Suppressor macrophage (primary cell): Measurements from ENCODE around the gene TMEM139.

Experiments used
- DNase-seq, 4 experiments: peaks; one replicate each; pipeline ENCODE4 v3.0.0-alpha.2; 2020 to 2022

The TMEM139 gene

DNA sequence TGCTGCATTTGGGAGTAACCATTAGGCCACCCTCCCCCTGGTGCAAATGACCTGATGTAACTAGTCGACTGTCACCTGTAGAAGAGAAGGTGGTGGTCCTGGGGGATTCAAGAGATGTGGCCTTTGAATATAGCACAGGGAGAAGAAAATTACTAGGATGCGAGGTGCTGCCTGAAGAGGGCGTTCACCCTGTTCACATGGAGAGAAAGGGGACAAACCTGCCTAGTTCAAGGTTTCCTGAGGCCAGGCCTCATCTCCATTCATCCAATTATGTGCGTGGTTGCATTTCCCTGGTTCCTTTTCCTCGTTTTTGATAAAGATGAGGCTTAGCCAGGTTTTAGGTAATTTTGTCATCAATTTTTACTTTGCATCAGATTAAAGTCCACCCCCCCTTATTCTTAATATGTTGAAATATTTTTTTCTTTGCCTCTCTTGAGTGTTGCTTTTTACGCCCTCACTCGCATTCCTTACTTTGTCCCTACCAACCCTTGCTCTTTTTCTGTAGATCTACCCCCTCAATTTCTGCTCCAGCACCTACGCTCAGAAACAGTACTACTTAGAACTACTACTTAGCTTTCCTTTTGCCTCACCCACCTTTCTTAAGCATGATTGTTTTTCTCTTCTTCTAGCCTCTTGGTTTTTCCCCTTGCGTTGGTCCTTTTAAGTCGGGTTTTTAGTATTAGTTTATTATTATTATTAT lies 44.9 kb downstream of the TMEM139 start:
- DNase-seq: no peak

DNA sequence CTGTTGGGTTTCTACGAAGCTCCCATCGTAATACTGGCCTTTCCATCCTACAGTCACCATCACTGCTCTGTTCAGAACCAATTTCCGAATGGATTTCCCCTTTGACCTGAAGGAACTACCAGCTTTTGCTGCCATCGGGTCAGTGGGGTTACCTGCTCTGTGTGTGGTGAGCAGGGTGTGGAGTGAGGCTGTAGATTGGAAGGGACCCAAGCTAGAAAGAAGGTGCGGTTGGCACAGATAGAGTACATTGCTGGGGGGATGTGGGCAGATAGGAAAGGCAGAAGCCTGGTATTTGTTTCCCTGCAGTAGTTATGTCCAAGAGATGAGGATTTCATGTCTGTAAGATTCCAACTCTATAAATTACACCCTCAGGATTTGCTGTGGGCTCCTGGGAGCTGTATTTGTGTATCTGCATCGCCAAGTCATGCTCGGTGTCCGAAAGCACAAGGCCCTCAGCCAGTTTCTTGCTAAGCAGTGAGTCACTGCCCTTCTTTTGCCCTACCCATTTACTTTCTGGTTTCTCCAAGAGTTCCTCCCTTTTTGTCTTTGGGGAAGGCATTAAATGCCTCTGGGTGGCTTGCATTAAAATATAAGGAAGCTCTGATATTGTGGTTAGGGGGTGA lies 46.5 kb downstream of the TMEM139 start:
- DNase-seq: peak; percentile 65 to 83 (median 78)

DNA sequence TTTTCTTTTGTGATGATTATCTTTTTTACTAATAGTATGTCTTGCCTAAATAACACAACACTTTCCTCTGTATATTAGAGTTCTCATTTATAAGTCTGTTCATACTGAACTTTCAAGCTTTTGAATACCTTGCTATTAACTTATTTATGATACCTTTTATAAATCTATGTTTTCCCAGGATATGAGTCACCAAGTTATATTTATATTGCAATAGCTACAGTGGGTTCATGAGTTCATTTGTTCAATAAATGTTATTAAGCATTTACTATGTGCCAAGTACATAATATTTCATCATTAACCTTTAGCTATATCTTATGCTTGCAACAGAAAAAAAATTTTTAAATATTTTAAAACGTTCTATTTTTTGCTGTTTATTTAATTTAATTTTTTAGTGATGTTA lies 49.5 kb downstream of the TMEM139 start:
- no peak for DNase-seq

DNA sequence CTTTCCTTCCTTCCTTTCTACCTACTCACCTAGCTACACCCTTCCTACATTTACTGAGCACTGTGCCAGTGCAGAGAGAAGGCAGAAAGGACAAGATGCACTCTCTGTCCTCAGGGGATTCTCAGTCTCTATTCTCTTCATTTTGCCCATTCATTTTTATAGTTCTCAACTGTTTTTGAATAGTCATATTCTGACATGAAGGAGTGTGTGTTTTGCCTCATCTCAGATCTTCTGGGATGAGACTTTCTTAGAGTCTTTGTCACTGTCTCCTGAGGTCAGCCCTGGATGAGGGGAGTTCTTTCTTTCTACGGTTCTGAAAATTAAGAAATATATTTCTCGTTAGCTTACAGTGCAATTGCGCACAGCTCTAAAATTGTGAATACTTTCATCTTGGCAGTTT lies 52.5 kb downstream of the TMEM139 start:
- no peak for DNase-seq
